Stomach smooth muscle (tissue), 2 donors: ENCODE results near the gene IGFLR1.
"Not testable (repeated sequence)": the region's sequence is repeated elsewhere in the genome, so short reads cannot be mapped to it uniquely, and the experiment has no call there.

Source experiments
- H3K27ac ChIP-seq: one replicate; pipeline ENCODE4 v1.7.0; 2013; ENCODE audit warnings: mild to moderate bottlenecking, low read length, inconsistent platforms
- H3K27me3 ChIP-seq, 2 donors: one replicate each; pipeline ENCODE4 v1.7.0; 2013; ENCODE audit warnings: low read length in 2 of 2; ENCODE audit not compliant: insufficient read depth in 2 of 2, control insufficient read depth in 1 of 2
- H3K36me3 ChIP-seq, 2 donors: one replicate each; pipeline ENCODE4 v1.7.0; 2013; ENCODE audit warnings: low read length in 2 of 2; ENCODE audit not compliant: control insufficient read depth in 2 of 2, insufficient read depth in 2 of 2
- H3K4me1 ChIP-seq: one replicate; pipeline ENCODE4 v1.7.0; 2013; ENCODE audit warnings: low read length; ENCODE audit not compliant: control insufficient read depth, insufficient read depth
- H3K4me3 ChIP-seq, 2 donors: one replicate each; pipeline ENCODE4 v1.7.0; 2013; ENCODE audit warnings: low read length in 2 of 2
- H3K9ac ChIP-seq, 2 donors: one replicate each; pipeline ENCODE4 v1.7.0; 2013; ENCODE audit warnings: low read length in 2 of 2, mild to moderate bottlenecking in 1 of 2
- H3K9me3 ChIP-seq, 2 donors: one replicate each; pipeline ENCODE4 v1.7.0; 2013; ENCODE audit warnings: low read length in 2 of 2; ENCODE audit not compliant: control insufficient read depth in 2 of 2
- donor health status: healthy.
- donor health status: Pancreatic carcinoma.

IGFLR1 gene

GRCh38 chr19:35776102-35776788, 34.0 kb upstream of the IGFLR1 start:
- Histone ChIP-seq H3K36me3 (peaks cover 6% of the 10 kb centered on the region in 2 donors), H3K4me3 (peak overlapping the region; percentile 55 to 80), H3K9me3 (no peaks in the 10 kb centered on the region), H3K27ac (no peak overlapping the region), H3K4me1 (peaks cover 21% of the 10 kb centered on the region), H3K27me3 (no peaks in the 10 kb centered on the region), H3K9ac (peak overlapping the region; percentile 55 to 57)

- Histone ChIP-seq H3K27me3 (no peaks in the 10 kb centered on the region), H3K36me3 (peaks cover 4 to 6% of the 10 kb centered on the region in 2 donors), H3K9ac (peak within 1 kb of the TSS; percentile 55 to 57), H3K9me3 (no peaks in the 10 kb centered on the region), H3K4me3 (peak within 1 kb of the TSS; percentile 62 to 80), H3K27ac (no peak within 1 kb of the TSS), H3K4me1 (peaks cover 21% of the 10 kb centered on the region)
Observed at GRCh38 chr19:35775298-35776101, 33.2 kb upstream of the IGFLR1 start, which contains the start of gene ARHGAP33. TSS of gene ARHGAP33 (plus strand) at chr19:35775564. CDS start at chr19:35775659, 95 bp downstream.

- H3K9ac ChIP-seq = peak overlapping the region in 1 of 2 donors; percentile 36
- no peak overlapping the region for H3K27ac ChIP-seq
- H3K4me3 ChIP-seq = peak overlapping the region; percentile 62 to 80
- no peaks in the 10 kb centered on the region for H3K9me3 ChIP-seq
- no peaks in the 10 kb centered on the region for H3K27me3 ChIP-seq
- H3K36me3 ChIP-seq = peaks cover 4 to 6% of the 10 kb centered on the region in 2 donors
- H3K4me1 ChIP-seq = peaks cover 21% of the 10 kb centered on the region
Observed at GRCh38 chr19:35775046-35775297, 32.7 kb upstream of the IGFLR1 start.

- H3K9ac ChIP-seq = peak overlapping the region in 1 of 2 donors; percentile 36
Observed at GRCh38 chr19:35774274-35775045, 32.2 kb upstream of the IGFLR1 start.

GRCh38 chr19:35773020-35773806, 31.0 kb upstream of the IGFLR1 start:
- H3K9ac ChIP-seq = no peak overlapping the region
- no peaks in the 10 kb centered on the region for H3K27me3 ChIP-seq
- H3K4me1 ChIP-seq = peaks cover 22% of the 10 kb centered on the region
- no peak overlapping the region for H3K4me3 ChIP-seq
- H3K36me3 ChIP-seq = peaks cover 0 to 3% of the 10 kb centered on the region in 2 donors
- no peaks in the 10 kb centered on the region for H3K9me3 ChIP-seq
- no peak overlapping the region for H3K27ac ChIP-seq

More at GRCh38 chr19:35774274-35775045, 32.2 kb upstream of the IGFLR1 start:
- peaks cover 4 to 6% of the 10 kb centered on the region in 2 donors for H3K36me3 ChIP-seq
- H3K4me3 ChIP-seq = peak overlapping the region; percentile 62 to 80
- no peaks in the 10 kb centered on the region for H3K27me3 ChIP-seq
- no peak overlapping the region for H3K27ac ChIP-seq
- peaks cover 21% of the 10 kb centered on the region for H3K4me1 ChIP-seq
- H3K9me3 ChIP-seq = no peaks in the 10 kb centered on the region

- H3K4me1 ChIP-seq = peaks cover 26% of the 10 kb centered on the region
- not testable (repeated sequence) for H3K27me3 ChIP-seq, H3K27ac ChIP-seq, H3K36me3 ChIP-seq, H3K9me3 ChIP-seq, H3K4me3 ChIP-seq, H3K9ac ChIP-seq
Observed at GRCh38 chr19:35772362-35772761, 30.1 kb upstream of the IGFLR1 start.

- Histone ChIP-seq H3K4me1 (peaks cover 5% of the 10 kb centered on the region), H3K9ac (peak overlapping the region in 1 of 2 donors; percentile 36), H3K4me3 (no peak overlapping the region), H3K27me3 (no peaks in the 10 kb centered on the region), H3K27ac (no peak overlapping the region), H3K36me3 (peaks cover 4 to 12% of the 10 kb centered on the region in 2 donors), H3K9me3 (no peaks in the 10 kb centered on the region)
Observed at GRCh38 chr19:35768082-35768421, 25.8 kb upstream of the IGFLR1 start.

- Histone ChIP-seq H3K27me3 (no peaks in the 10 kb centered on the region), H3K9ac (no peak overlapping the region), H3K4me3 (no peak overlapping the region), H3K36me3 (peaks cover 4 to 12% of the 10 kb centered on the region in 2 donors), H3K27ac (no peak overlapping the region), H3K4me1 (peaks cover 5% of the 10 kb centered on the region), H3K9me3 (no peaks in the 10 kb centered on the region)
Observed at GRCh38 chr19:35767288-35768081, 25.2 kb upstream of the IGFLR1 start.

- H3K4me3 ChIP-seq = no peak overlapping the region
- no peak overlapping the region for H3K9ac ChIP-seq
- peaks cover 5% of the 10 kb centered on the region for H3K4me1 ChIP-seq
- H3K27me3 ChIP-seq = no peaks in the 10 kb centered on the region
- H3K36me3 ChIP-seq = peaks cover 10 to 18% of the 10 kb centered on the region in 2 donors
- no peaks in the 10 kb centered on the region for H3K9me3 ChIP-seq
- no peak overlapping the region for H3K27ac ChIP-seq
Observed at GRCh38 chr19:35766571-35767104, 24.4 kb upstream of the IGFLR1 start.
